ENCODE data around the gene EGLN1. TPM values are rescaled to one million over a fixed set of nuclear protein-coding genes. Genes with fewer than 3 reads are reported as not detected.

EGLN1 gene
- total RNA-seq, 2 experiments from 2014 or later, result 46.5 to 47.2 TPM

GRCh38 chr1:231381729-231382128 lies 40.4 kb downstream of the EGLN1 start:
- peaks cover 39% of the 10 kb centered on the region for H3K4me1 Mint-ChIP-seq (ENCODE audit: low read depth)
- no peak for DNase-seq
- TF ChIP-seq CTCF (IDR thresholded peaks at IDR 0.05), result no peak
- H3K4me3 Mint-ChIP-seq, result no peak overlapping the region
- H3K36me3 Mint-ChIP-seq (ENCODE audit: low read depth), result no peaks in the 10 kb centered on the region
- no peak overlapping the region for H3K27ac Mint-ChIP-seq
- intact Hi-C loops (cut with micrococcal nuclease), result no loop called here
- H3K27me3 Mint-ChIP-seq, result no peaks in the 10 kb centered on the region
- H3K9me3 Mint-ChIP-seq, result no peaks in the 10 kb centered on the region
- no peak for ATAC-seq
- ChIA-PET POLR2A (no interaction called here), CTCF (interaction anchor here (1.4 kb wide), 1 partner anchor 213 kb away, joined by 4 read pairs; no protein-coding TSS in a partner anchor)

- TF ChIP-seq CTCF (IDR thresholded peaks at IDR 0.05), result no peak
- ATAC-seq, result peak; percentile 92
- peak; percentile 53 for DNase-seq
- peak overlapping the region; percentile 56 for H3K27ac Mint-ChIP-seq
- POLR2A ChIA-PET, result no interaction called here
- CTCF ChIA-PET, result no interaction called here
- H3K9me3 Mint-ChIP-seq, result no peaks in the 10 kb centered on the region
- H3K4me1 Mint-ChIP-seq (ENCODE audit: low read depth), result peaks cover 45% of the 10 kb centered on the region
- no peak overlapping the region for H3K4me3 Mint-ChIP-seq
- intact Hi-C loops (cut with micrococcal nuclease), result no loop called here
- H3K36me3 Mint-ChIP-seq (ENCODE audit: low read depth), result no peaks in the 10 kb centered on the region
- no peaks in the 10 kb centered on the region for H3K27me3 Mint-ChIP-seq
Measured at GRCh38 chr1:231376875-231377549, 45.1 kb downstream of the EGLN1 start.

- H3K27me3 Mint-ChIP-seq, result no peaks in the 10 kb centered on the region
- POLR2A ChIA-PET, result no interaction called here
- no peaks in the 10 kb centered on the region for H3K36me3 Mint-ChIP-seq (ENCODE audit: low read depth)
- DNase-seq (no peak), ATAC-seq (no peak)
- no peak overlapping the region for H3K27ac Mint-ChIP-seq
- no peaks in the 10 kb centered on the region for H3K9me3 Mint-ChIP-seq
- intact Hi-C loops (cut with micrococcal nuclease), result no loop called here
- H3K4me1 Mint-ChIP-seq (ENCODE audit: low read depth), result peaks cover 39% of the 10 kb centered on the region
- CTCF ChIA-PET, result no interaction called here
- TF ChIP-seq CTCF (IDR thresholded peaks at IDR 0.05), result no peak
- H3K4me3 Mint-ChIP-seq, result no peak overlapping the region
Measured at GRCh38 chr1:231376101-231376500, 46.0 kb downstream of the EGLN1 start.

GRCh38 chr1:231374394-231374793 lies 47.7 kb downstream of the EGLN1 start:
- no peak for TF ChIP-seq CTCF (IDR thresholded peaks at IDR 0.05)
- H3K4me3 Mint-ChIP-seq, result no peak overlapping the region
- no peaks in the 10 kb centered on the region for H3K9me3 Mint-ChIP-seq
- DNase-seq, result no peak
- intact Hi-C loops (cut with micrococcal nuclease), result no loop called here
- peaks cover 5% of the 10 kb centered on the region for H3K36me3 Mint-ChIP-seq (ENCODE audit: low read depth)
- H3K4me1 Mint-ChIP-seq (ENCODE audit: low read depth), result peaks cover 33% of the 10 kb centered on the region
- H3K27me3 Mint-ChIP-seq, result no peaks in the 10 kb centered on the region
- ATAC-seq, result no peak
- ChIA-PET CTCF (interaction anchor here (0.8 to 1.3 kb wide), 3 partner anchors 11 to 59 kb away, joined by 3 to 8 read pairs (median 3); no protein-coding TSS in a partner anchor), POLR2A (interaction anchor here (0.6 to 1.0 kb wide), 4 partner anchors 10 to 46 kb away, joined by 3 read pairs; no protein-coding TSS in a partner anchor)
- no peak overlapping the region for H3K27ac Mint-ChIP-seq

GRCh38 chr1:231372501-231372900 lies 49.6 kb downstream of the EGLN1 start:
- intact Hi-C loops (cut with micrococcal nuclease), result no loop called here
- ChIA-PET CTCF (interaction anchor here (1.1 to 1.4 kb wide), 3 partner anchors 10 to 178 kb away, joined by 3 to 4 read pairs (median 3); no protein-coding TSS in a partner anchor), POLR2A (interaction anchor here (1.2 kb wide), 1 partner anchor 20 kb away, joined by 5 read pairs; no protein-coding TSS in a partner anchor)
- H3K36me3 Mint-ChIP-seq (ENCODE audit: low read depth), result peaks cover 10% of the 10 kb centered on the region
- no peaks in the 10 kb centered on the region for H3K9me3 Mint-ChIP-seq
- peaks cover 19% of the 10 kb centered on the region for H3K4me1 Mint-ChIP-seq (ENCODE audit: low read depth)
- ATAC-seq (no peak), DNase-seq (no peak)
- H3K27ac Mint-ChIP-seq, result no peak overlapping the region
- TF ChIP-seq CTCF (IDR thresholded peaks at IDR 0.05), result no peak
- H3K4me3 Mint-ChIP-seq, result no peak overlapping the region
- H3K27me3 Mint-ChIP-seq, result no peaks in the 10 kb centered on the region

Data from activated CD8-positive, alpha-beta T cell treated with anti-CD3 and anti-CD28 coated beads for 36 hours (primary cell).